ENCODE data around the gene MITF.
A peak's percentile ranks its signal among the peaks of the same experiment; 100 is the strongest.

The MITF gene

GRCh38 chr3:69987833-69988232 is 248.6 kb downstream of the MITF start:
- Histone ChIP-seq H2BK120ac (ENCODE audit: low read depth, low read length) (no peak overlapping the region), H4K91ac (ENCODE audit: low read length) (no peak overlapping the region), H2AFZ (ENCODE audit: low read depth, low read length) (no peak overlapping the region), H2BK15ac (ENCODE audit: low read depth, poor library complexity, severe bottlenecking) (no peak overlapping the region), H2AK5ac (ENCODE audit: low read length, severe bottlenecking) (no peak overlapping the region), H3K18ac (ENCODE audit: low read depth in 1 of 2, low read length in 2 of 2) (no peak overlapping the region), H3K4me2 (ENCODE audit: low read length, poor library complexity, severe bottlenecking) (no peak overlapping the region), H2BK5ac (ENCODE audit: low read depth, low read length, poor library complexity, severe bottlenecking) (no peak overlapping the region), H3K4ac (ENCODE audit: low read depth in 1 of 2, low read length in 2 of 2) (no peak overlapping the region), H3K4me3 (ENCODE audit: insufficient read depth in 1 of 2, low read depth in 1 of 2, low read length in 2 of 2) (no peak overlapping the region), H3K27ac (ENCODE audit: low read length, poor library complexity, severe bottlenecking) (no peak overlapping the region), H3K23ac (ENCODE audit: low read length in 2 of 2) (no peak overlapping the region), H3K27me3 (ENCODE audit: control insufficient read depth in 1 of 2, insufficient read depth in 1 of 2, low read length in 2 of 2) (no peaks in the 10 kb centered on the region), H3K79me1 (replicated peaks; ENCODE audit: low read length, poor library complexity, severe bottlenecking) (no peaks in the 10 kb centered on the region), H3K4me1 (ENCODE audit: control insufficient read depth, insufficient read depth, low read depth, low read length) (no peaks in the 10 kb centered on the region), H3K9ac (ENCODE audit: low read length) (no peak overlapping the region), H3K14ac (ENCODE audit: low read length in 2 of 2) (no peak overlapping the region), H2BK12ac (ENCODE audit: low read length in 2 of 2) (no peak overlapping the region), H3K36me3 (ENCODE audit: control insufficient read depth in 1 of 2, insufficient read depth in 2 of 2, low read depth in 1 of 2, low read length in 2 of 2) (no peaks in the 10 kb centered on the region), H3K9me3 (ENCODE audit: control insufficient read depth, low read length) (no peaks in the 10 kb centered on the region), H4K8ac (ENCODE audit: low read length) (no peak overlapping the region)
- DNase-seq: no peak
- WGBS: 97% methylated on average over 6 of the region's 6 CpGs

DNA sequence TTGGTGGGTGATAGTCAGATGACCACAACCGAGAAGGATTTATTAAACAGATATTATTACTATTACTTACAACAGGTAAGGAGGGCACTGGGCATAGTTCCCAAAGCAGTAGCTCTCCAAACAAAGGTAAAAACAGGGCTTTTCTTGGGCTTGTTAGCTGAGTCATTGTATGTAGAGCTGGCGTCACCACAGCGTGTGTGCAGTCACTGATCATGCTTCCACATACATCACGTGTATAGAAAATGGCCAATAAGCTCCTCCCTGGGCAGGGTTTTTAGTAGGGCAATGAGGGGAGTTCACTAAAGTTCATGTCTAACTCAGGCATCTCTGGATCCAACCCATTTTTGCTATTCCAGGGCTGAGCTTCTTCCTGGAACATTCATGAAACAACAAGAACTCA is 254.5 kb downstream of the MITF start:
- H2BK5ac ChIP-seq (ENCODE audit: low read depth, low read length, poor library complexity, severe bottlenecking): no peak overlapping the region

DNA sequence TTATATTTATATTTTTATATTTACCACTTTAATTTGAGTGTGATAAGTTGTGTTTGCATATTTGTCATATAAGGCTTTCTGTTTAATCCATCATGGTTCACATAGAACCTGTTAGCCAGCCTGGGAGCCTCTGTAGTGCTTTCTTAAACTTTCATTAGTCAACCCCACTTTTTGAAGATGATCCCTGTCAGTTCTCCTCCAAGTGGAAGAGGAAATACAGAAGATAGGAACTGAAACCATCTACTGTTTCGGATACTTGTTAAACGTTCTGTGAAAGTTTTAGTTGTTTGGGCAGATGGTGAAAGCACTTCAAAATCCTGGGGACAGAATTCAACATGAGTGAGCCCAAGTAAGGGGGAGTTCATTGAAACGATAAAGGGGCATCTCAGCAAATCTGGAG is 255.7 kb downstream of the MITF start:
- H2BK5ac ChIP-seq (ENCODE audit: low read depth, low read length, poor library complexity, severe bottlenecking): no peak overlapping the region
- H3K4ac ChIP-seq (ENCODE audit: low read depth in 1 of 2, low read length in 2 of 2): no peak overlapping the region
- no peaks in the 10 kb centered on the region for H3K9me3 ChIP-seq (ENCODE audit: control insufficient read depth, low read length)
- no peak overlapping the region for H2AK5ac ChIP-seq (ENCODE audit: low read length, severe bottlenecking)
- no peak overlapping the region for H3K4me3 ChIP-seq (ENCODE audit: insufficient read depth in 1 of 2, low read depth in 1 of 2, low read length in 2 of 2)
- no peak for DNase-seq
- H2AFZ ChIP-seq (ENCODE audit: low read depth, low read length): no peak overlapping the region
- H3K14ac ChIP-seq (ENCODE audit: low read length in 2 of 2): no peak overlapping the region
- H2BK12ac ChIP-seq (ENCODE audit: low read length in 2 of 2): no peak overlapping the region
- no peak overlapping the region for H2BK15ac ChIP-seq (ENCODE audit: low read depth, poor library complexity, severe bottlenecking)
- 80% methylated on average over 3 of the region's 3 CpGs for WGBS
- peaks cover 5% of the 10 kb centered on the region for H3K4me1 ChIP-seq (ENCODE audit: control insufficient read depth, insufficient read depth, low read depth, low read length)
- no peak overlapping the region for H4K8ac ChIP-seq (ENCODE audit: low read length)
- no peaks in the 10 kb centered on the region for H3K27me3 ChIP-seq (ENCODE audit: control insufficient read depth in 1 of 2, insufficient read depth in 1 of 2, low read length in 2 of 2)
- H3K27ac ChIP-seq (ENCODE audit: low read length, poor library complexity, severe bottlenecking): no peak overlapping the region
- H3K79me1 ChIP-seq (replicated peaks; ENCODE audit: low read length, poor library complexity, severe bottlenecking): no peaks in the 10 kb centered on the region
- H4K91ac ChIP-seq (ENCODE audit: low read length): no peak overlapping the region
- no peaks in the 10 kb centered on the region for H3K36me3 ChIP-seq (ENCODE audit: control insufficient read depth in 1 of 2, insufficient read depth in 2 of 2, low read depth in 1 of 2, low read length in 2 of 2)
- H3K4me2 ChIP-seq (ENCODE audit: low read length, poor library complexity, severe bottlenecking): no peak overlapping the region
- no peak overlapping the region for H3K18ac ChIP-seq (ENCODE audit: low read depth in 1 of 2, low read length in 2 of 2)
- H3K9ac ChIP-seq (ENCODE audit: low read length): no peak overlapping the region
- H3K23ac ChIP-seq (ENCODE audit: low read length in 2 of 2): no peak overlapping the region
- no peak overlapping the region for H2BK120ac ChIP-seq (ENCODE audit: low read depth, low read length)

More for the DNA sequence above, 254.5 kb downstream of the MITF start:
- DNase-seq: no peak
- no peaks in the 10 kb centered on the region for H3K27me3 ChIP-seq (ENCODE audit: control insufficient read depth in 1 of 2, insufficient read depth in 1 of 2, low read length in 2 of 2)
- no peak overlapping the region for H3K14ac ChIP-seq (ENCODE audit: low read length in 2 of 2)
- no peak overlapping the region for H4K8ac ChIP-seq (ENCODE audit: low read length)
- H2BK120ac ChIP-seq (ENCODE audit: low read depth, low read length): no peak overlapping the region
- no peak overlapping the region for H2BK12ac ChIP-seq (ENCODE audit: low read length in 2 of 2)
- no peak overlapping the region for H3K18ac ChIP-seq (ENCODE audit: low read depth in 1 of 2, low read length in 2 of 2)
- no peaks in the 10 kb centered on the region for H3K79me1 ChIP-seq (replicated peaks; ENCODE audit: low read length, poor library complexity, severe bottlenecking)
- no peak overlapping the region for H2AFZ ChIP-seq (ENCODE audit: low read depth, low read length)
- no peak overlapping the region for H3K9ac ChIP-seq (ENCODE audit: low read length)
- no peak overlapping the region for H3K4me3 ChIP-seq (ENCODE audit: insufficient read depth in 1 of 2, low read depth in 1 of 2, low read length in 2 of 2)
- H2BK15ac ChIP-seq (ENCODE audit: low read depth, poor library complexity, severe bottlenecking): no peak overlapping the region
- no peak overlapping the region for H2AK5ac ChIP-seq (ENCODE audit: low read length, severe bottlenecking)
- no peak overlapping the region for H3K4me2 ChIP-seq (ENCODE audit: low read length, poor library complexity, severe bottlenecking)
- no peak overlapping the region for H3K4ac ChIP-seq (ENCODE audit: low read depth in 1 of 2, low read length in 2 of 2)
- H4K91ac ChIP-seq (ENCODE audit: low read length): no peak overlapping the region
- H3K36me3 ChIP-seq (ENCODE audit: control insufficient read depth in 1 of 2, insufficient read depth in 2 of 2, low read depth in 1 of 2, low read length in 2 of 2): no peaks in the 10 kb centered on the region
- no peaks in the 10 kb centered on the region for H3K4me1 ChIP-seq (ENCODE audit: control insufficient read depth, insufficient read depth, low read depth, low read length)
- H3K9me3 ChIP-seq (ENCODE audit: control insufficient read depth, low read length): no peaks in the 10 kb centered on the region
- no peak overlapping the region for H3K23ac ChIP-seq (ENCODE audit: low read length in 2 of 2)
- WGBS: 90% methylated on average over 3 of the region's 4 CpGs
- H3K27ac ChIP-seq (ENCODE audit: low read length, poor library complexity, severe bottlenecking): no peak overlapping the region

GRCh38 chr3:69997631-69998307 is 258.5 kb downstream of the MITF start:
- 86% methylated on average over 3 of the region's 3 CpGs for WGBS

More at GRCh38 chr3:69997631-69998307, 258.5 kb downstream of the MITF start:
- no peak overlapping the region for H2BK120ac ChIP-seq (ENCODE audit: low read depth, low read length)
- no peak overlapping the region for H3K9ac ChIP-seq (ENCODE audit: low read length)
- no peak overlapping the region for H2AFZ ChIP-seq (ENCODE audit: low read depth, low read length)
- H2BK15ac ChIP-seq (ENCODE audit: low read depth, poor library complexity, severe bottlenecking): no peak overlapping the region
- no peak overlapping the region for H3K4ac ChIP-seq (ENCODE audit: low read depth in 1 of 2, low read length in 2 of 2)
- no peak overlapping the region for H3K4me3 ChIP-seq (ENCODE audit: insufficient read depth in 1 of 2, low read depth in 1 of 2, low read length in 2 of 2)
- H3K27me3 ChIP-seq (ENCODE audit: control insufficient read depth in 1 of 2, insufficient read depth in 1 of 2, low read length in 2 of 2): no peaks in the 10 kb centered on the region
- H3K9me3 ChIP-seq (ENCODE audit: control insufficient read depth, low read length): no peaks in the 10 kb centered on the region
- no peak overlapping the region for H2AK5ac ChIP-seq (ENCODE audit: low read length, severe bottlenecking)
- H3K4me1 ChIP-seq (ENCODE audit: control insufficient read depth, insufficient read depth, low read depth, low read length): peaks cover 7% of the 10 kb centered on the region
- no peak overlapping the region for H3K27ac ChIP-seq (ENCODE audit: low read length, poor library complexity, severe bottlenecking)
- H3K23ac ChIP-seq (ENCODE audit: low read length in 2 of 2): no peak overlapping the region
- H4K91ac ChIP-seq (ENCODE audit: low read length): no peak overlapping the region
- no peak overlapping the region for H3K14ac ChIP-seq (ENCODE audit: low read length in 2 of 2)
- H3K18ac ChIP-seq (ENCODE audit: low read depth in 1 of 2, low read length in 2 of 2): peak overlapping the region in 1 of 2 experiments; percentile 3
- peak overlapping the region in 1 of 2 experiments; percentile 63 for H2BK12ac ChIP-seq (ENCODE audit: low read length in 2 of 2)
- no peaks in the 10 kb centered on the region for H3K79me1 ChIP-seq (replicated peaks; ENCODE audit: low read length, poor library complexity, severe bottlenecking)
- peak; percentile 25 for DNase-seq
- no peak overlapping the region for H2BK5ac ChIP-seq (ENCODE audit: low read depth, low read length, poor library complexity, severe bottlenecking)
- H3K36me3 ChIP-seq (ENCODE audit: control insufficient read depth in 1 of 2, insufficient read depth in 2 of 2, low read depth in 1 of 2, low read length in 2 of 2): no peaks in the 10 kb centered on the region
- H3K4me2 ChIP-seq (ENCODE audit: low read length, poor library complexity, severe bottlenecking): no peak overlapping the region
- no peak overlapping the region for H4K8ac ChIP-seq (ENCODE audit: low read length)
